ENCODE results near the gene ARMC9. TPM values are rescaled to one million over a fixed set of nuclear protein-coding genes. Genes with fewer than 3 reads are reported as not detected.
"Not testable (repeated sequence)": the region's sequence is repeated elsewhere in the genome, so short reads cannot be mapped to it uniquely, and the experiment has no call there.

ARMC9 gene
- total RNA-seq, 2 experiments from 2014 or later: 1.0 to 1.4 TPM

- no peak overlapping the region for H3K27ac Mint-ChIP-seq
These were observed 175.4 kb downstream of the ARMC9 start for GRCh38 chr2:231373786-231374349.

GRCh38 chr2:231374771-231375170 is 176.3 kb downstream of the ARMC9 start:
- no peaks in the 10 kb centered on the region for H3K4me1 Mint-ChIP-seq (ENCODE audit: low read depth)
- intact Hi-C loops (cut with micrococcal nuclease): no loop called here
- H3K27me3 Mint-ChIP-seq (ENCODE audit: low read depth): no peaks in the 10 kb centered on the region
- no peaks in the 10 kb centered on the region for H3K36me3 Mint-ChIP-seq (ENCODE audit: low read depth)
- no peak overlapping the region for H3K27ac Mint-ChIP-seq
- no peaks in the 10 kb centered on the region for H3K9me3 Mint-ChIP-seq
- CTCF ChIA-PET: interaction anchor here (0.6 to 2.3 kb wide), 2 partner anchors 10 to 269 kb away, joined by 3 to 6 read pairs; no protein-coding TSS in a partner anchor
- H3K4me3 Mint-ChIP-seq: no peak overlapping the region
- no peak for DNase-seq

More at GRCh38 chr2:231373786-231374349, 175.4 kb downstream of the ARMC9 start:
- H3K9me3 Mint-ChIP-seq: no peaks in the 10 kb centered on the region
- DNase-seq: no peak
- H3K4me1 Mint-ChIP-seq (ENCODE audit: low read depth): no peaks in the 10 kb centered on the region
- no peak overlapping the region for H3K4me3 Mint-ChIP-seq
- no peaks in the 10 kb centered on the region for H3K27me3 Mint-ChIP-seq (ENCODE audit: low read depth)
- intact Hi-C loops (cut with micrococcal nuclease): no loop called here
- CTCF ChIA-PET: interaction anchor here (0.6 to 2.3 kb wide), 2 partner anchors 9 to 268 kb away, joined by 3 to 6 read pairs; no protein-coding TSS in a partner anchor
- H3K36me3 Mint-ChIP-seq (ENCODE audit: low read depth): no peaks in the 10 kb centered on the region

- DNase-seq; H3K4me3 Mint-ChIP-seq; H3K36me3 Mint-ChIP-seq (ENCODE audit: low read depth); H3K9me3 Mint-ChIP-seq; H3K4me1 Mint-ChIP-seq (ENCODE audit: low read depth); H3K27ac Mint-ChIP-seq; H3K27me3 Mint-ChIP-seq (ENCODE audit: low read depth); intact Hi-C loops (cut with micrococcal nuclease): not testable (repeated sequence)
- CTCF ChIA-PET: interaction anchor here (2.3 kb wide), 1 partner anchor 11 kb away, joined by 6 read pairs; no protein-coding TSS in a partner anchor
These were observed 177.7 kb downstream of the ARMC9 start for GRCh38 chr2:231375994-231376615.

GRCh38 chr2:231376857-231377256 is 178.4 kb downstream of the ARMC9 start:
- intact Hi-C loops (cut with micrococcal nuclease): no loop called here
- Mint-ChIP-seq H3K4me1 (ENCODE audit: low read depth) (no peaks in the 10 kb centered on the region), H3K36me3 (ENCODE audit: low read depth) (no peaks in the 10 kb centered on the region), H3K27me3 (ENCODE audit: low read depth) (no peaks in the 10 kb centered on the region), H3K9me3 (no peaks in the 10 kb centered on the region), H3K27ac (no peak overlapping the region), H3K4me3 (no peak overlapping the region)
- no peak for DNase-seq
- CTCF ChIA-PET: no interaction called here

DNA sequence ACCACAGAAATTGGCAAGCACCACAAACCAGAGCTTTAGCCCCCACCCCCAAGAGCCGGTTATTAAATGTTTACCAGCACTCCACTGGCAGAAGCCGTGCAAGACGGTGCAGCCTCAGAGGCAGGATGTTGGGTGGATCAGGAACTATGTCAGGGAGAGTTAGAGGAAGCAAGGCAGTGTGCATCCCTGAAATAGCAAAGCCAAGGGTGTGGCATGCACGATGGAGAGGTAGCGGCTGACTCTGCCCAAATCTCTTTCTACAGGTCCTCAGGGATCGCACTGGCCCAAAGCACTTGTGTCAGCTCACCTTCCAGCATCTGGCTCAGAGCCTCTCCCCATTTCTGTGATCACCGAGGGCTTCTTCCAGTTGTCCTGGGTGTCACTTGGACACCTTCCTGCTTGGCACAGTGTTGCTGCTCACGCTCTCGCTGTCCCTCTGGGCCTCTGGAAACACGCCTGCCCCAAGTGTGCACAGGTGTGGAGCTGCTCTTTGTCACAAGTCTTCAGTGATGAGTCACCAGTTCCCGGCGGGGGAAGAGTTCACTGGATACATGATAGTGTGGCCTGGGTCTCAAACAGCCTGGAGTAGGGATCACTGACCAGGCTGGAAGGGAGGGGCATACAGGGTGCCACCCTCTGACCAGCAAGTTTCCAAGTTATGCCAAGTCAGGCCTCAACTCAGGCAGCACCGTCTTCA is 179.7 kb downstream of the ARMC9 start:
- DNase-seq: no peak
- Mint-ChIP-seq H3K9me3 (no peaks in the 10 kb centered on the region), H3K4me1 (ENCODE audit: low read depth) (no peaks in the 10 kb centered on the region), H3K36me3 (ENCODE audit: low read depth) (no peaks in the 10 kb centered on the region), H3K27ac (no peak overlapping the region), H3K4me3 (no peak overlapping the region), H3K27me3 (ENCODE audit: low read depth) (no peaks in the 10 kb centered on the region)
- intact Hi-C loops (cut with micrococcal nuclease): no loop called here
- CTCF ChIA-PET: interaction anchor here (0.6 kb wide), 1 partner anchor 263 kb away, joined by 3 read pairs; no protein-coding TSS in a partner anchor

- CTCF ChIA-PET: no interaction called here
- no peaks in the 10 kb centered on the region for H3K4me1 Mint-ChIP-seq (ENCODE audit: low read depth)
- no peaks in the 10 kb centered on the region for H3K27me3 Mint-ChIP-seq (ENCODE audit: low read depth)
- intact Hi-C loops (cut with micrococcal nuclease): no loop called here
- no peak overlapping the region for H3K4me3 Mint-ChIP-seq
- peaks cover under 1% of the 10 kb centered on the region for H3K9me3 Mint-ChIP-seq
- no peak overlapping the region for H3K27ac Mint-ChIP-seq
- DNase-seq: no peak
- no peaks in the 10 kb centered on the region for H3K36me3 Mint-ChIP-seq (ENCODE audit: low read depth)
These were observed 181.1 kb downstream of the ARMC9 start for GRCh38 chr2:231379266-231380215.

DNA sequence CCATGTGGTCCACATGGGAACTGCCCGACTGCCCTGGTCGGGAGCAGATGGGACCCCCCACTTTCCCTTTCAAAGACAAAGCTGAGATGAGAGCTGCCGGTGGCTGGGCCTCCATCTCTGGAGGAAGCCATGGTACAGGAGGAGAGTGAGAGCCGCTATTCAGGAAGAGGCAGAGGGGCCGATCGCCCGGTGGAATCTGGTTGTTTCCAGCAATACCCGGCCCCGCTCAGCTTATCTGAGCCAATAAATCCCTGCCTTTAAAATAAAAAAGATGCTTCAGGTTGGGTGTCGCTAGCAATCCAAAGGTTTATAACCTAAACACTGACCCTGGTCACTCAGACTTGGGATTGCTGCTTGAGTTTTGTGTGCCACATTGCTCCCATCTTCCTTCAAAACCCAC is 181.9 kb downstream of the ARMC9 start:
- Mint-ChIP-seq H3K4me3 (no peak overlapping the region), H3K36me3 (ENCODE audit: low read depth) (no peaks in the 10 kb centered on the region), H3K27me3 (ENCODE audit: low read depth) (no peaks in the 10 kb centered on the region), H3K9me3 (peaks cover 7% of the 10 kb centered on the region), H3K4me1 (ENCODE audit: low read depth) (no peaks in the 10 kb centered on the region), H3K27ac (no peak overlapping the region)
- CTCF ChIA-PET: no interaction called here
- no peak for DNase-seq
- intact Hi-C loops (cut with micrococcal nuclease): no loop called here

- Mint-ChIP-seq H3K4me1 (ENCODE audit: low read depth) (no peaks in the 10 kb centered on the region), H3K36me3 (ENCODE audit: low read depth) (no peaks in the 10 kb centered on the region), H3K9me3 (peaks cover 7% of the 10 kb centered on the region), H3K27me3 (ENCODE audit: low read depth) (no peaks in the 10 kb centered on the region), H3K27ac (no peak overlapping the region), H3K4me3 (no peak overlapping the region)
- intact Hi-C loops (cut with micrococcal nuclease): no loop called here
- DNase-seq: no peak
- CTCF ChIA-PET: interaction anchor here (0.7 kb wide), 1 partner anchor 152 kb away, joined by 3 read pairs; no protein-coding TSS in a partner anchor
These were observed 182.8 kb downstream of the ARMC9 start for GRCh38 chr2:231380991-231381847.

DNA sequence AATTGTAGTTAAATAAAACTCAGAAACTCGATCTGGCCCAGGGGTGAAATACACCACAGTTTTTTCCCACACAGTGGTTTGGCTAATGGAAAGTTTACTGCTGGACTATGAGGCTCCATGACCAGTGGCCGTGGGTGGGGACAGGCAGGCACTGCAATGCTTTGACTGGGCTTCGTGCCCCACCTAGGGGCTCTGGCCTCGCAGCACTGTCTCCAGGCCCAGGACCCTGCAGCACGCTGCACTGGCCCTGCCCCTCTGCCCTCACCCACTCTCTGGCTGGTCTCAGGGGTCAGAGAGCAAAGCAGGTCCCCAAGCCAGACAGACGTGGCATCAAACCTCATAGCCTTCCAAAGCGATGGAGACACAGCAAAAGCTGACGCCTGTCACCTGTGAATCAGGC is 183.7 kb downstream of the ARMC9 start:
- Mint-ChIP-seq H3K4me3 (no peak overlapping the region), H3K27me3 (ENCODE audit: low read depth) (no peaks in the 10 kb centered on the region), H3K27ac (no peak overlapping the region), H3K4me1 (ENCODE audit: low read depth) (no peaks in the 10 kb centered on the region), H3K36me3 (ENCODE audit: low read depth) (no peaks in the 10 kb centered on the region), H3K9me3 (peaks cover 7% of the 10 kb centered on the region)
- CTCF ChIA-PET: interaction anchor here (0.7 kb wide), 1 partner anchor 152 kb away, joined by 3 read pairs; no protein-coding TSS in a partner anchor
- intact Hi-C loops (cut with micrococcal nuclease): no loop called here
- no peak for DNase-seq

DNA sequence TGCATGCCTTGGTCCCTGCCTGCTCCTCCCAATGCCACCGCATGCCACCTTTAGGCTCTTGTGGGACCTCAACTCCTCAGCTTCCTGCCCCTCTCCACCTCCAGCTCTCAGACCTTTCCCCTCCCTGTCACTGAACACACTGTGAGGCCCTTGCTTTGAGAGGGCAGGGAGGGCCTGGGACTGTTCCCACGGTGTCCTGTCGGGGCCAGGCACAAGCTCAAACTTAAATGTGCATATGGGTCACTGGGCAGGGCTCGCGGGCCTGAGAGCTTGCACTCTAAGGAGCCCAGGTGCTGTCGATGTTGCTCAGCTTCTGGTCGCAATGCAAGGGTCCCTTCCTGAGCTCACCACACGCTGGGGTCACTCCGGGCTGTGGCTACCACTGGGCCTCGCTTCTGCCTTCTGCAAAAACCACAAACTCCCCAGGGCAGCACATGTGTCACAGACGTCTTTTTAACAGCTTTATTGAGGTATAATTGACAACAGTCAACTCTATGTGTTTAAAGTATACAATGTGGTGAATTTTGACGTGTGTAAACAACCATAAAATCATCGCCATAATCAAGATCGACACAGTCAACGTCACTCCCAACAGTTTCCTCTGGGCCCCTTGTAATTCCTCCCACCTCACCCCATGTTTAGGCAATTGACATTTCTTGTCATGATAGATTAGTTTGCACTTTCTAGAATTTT is 185.1 kb downstream of the ARMC9 start:
- intact Hi-C loops (cut with micrococcal nuclease): no loop called here
- H3K36me3 Mint-ChIP-seq (ENCODE audit: low read depth): no peaks in the 10 kb centered on the region
- no peak for DNase-seq
- H3K27me3 Mint-ChIP-seq (ENCODE audit: low read depth): no peaks in the 10 kb centered on the region
- peaks cover 7% of the 10 kb centered on the region for H3K9me3 Mint-ChIP-seq
- no peak overlapping the region for H3K27ac Mint-ChIP-seq
- CTCF ChIA-PET: no interaction called here
- H3K4me3 Mint-ChIP-seq: no peak overlapping the region
- H3K4me1 Mint-ChIP-seq (ENCODE audit: low read depth): no peaks in the 10 kb centered on the region

DNA sequence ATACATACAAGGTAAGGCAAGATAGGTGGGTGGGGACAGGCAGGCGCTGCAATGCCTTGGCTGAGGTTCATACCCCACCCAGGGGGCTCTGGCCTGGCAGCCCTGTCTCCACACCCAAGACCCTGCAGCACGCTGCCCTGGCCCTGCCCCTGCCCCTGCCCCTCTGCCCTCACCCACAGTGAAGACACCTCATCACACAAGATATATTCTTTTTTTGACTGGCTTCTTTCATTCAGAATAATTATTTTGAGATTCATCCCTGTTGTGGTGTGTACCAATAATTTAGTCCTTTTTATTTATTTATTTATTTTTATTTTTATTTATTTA is 185.6 kb downstream of the ARMC9 start:
- intact Hi-C loops (cut with micrococcal nuclease): no loop called here
- Mint-ChIP-seq H3K27me3 (ENCODE audit: low read depth) (peaks cover 3% of the 10 kb centered on the region), H3K4me1 (ENCODE audit: low read depth) (no peaks in the 10 kb centered on the region), H3K27ac (no peak overlapping the region), H3K4me3 (no peak overlapping the region), H3K9me3 (peaks cover 7% of the 10 kb centered on the region), H3K36me3 (ENCODE audit: low read depth) (no peaks in the 10 kb centered on the region)
- no peak for DNase-seq
- CTCF ChIA-PET: interaction anchor here (0.6 kb wide), 1 partner anchor 195 kb away, joined by 3 read pairs; no protein-coding TSS in a partner anchor

Measured in activated naive CD4-positive, alpha-beta T cell treated with anti-CD3 and anti-CD28 coated beads for 36 hours (primary cell).